K562 treated with DMSO at 1 percent for 4 hours (cell line): ENCODE data around the gene MAFB. TPM values are rescaled to one million over a fixed set of nuclear protein-coding genes. Genes with fewer than 3 reads are reported as not detected.

ENCODE experiments used
- total RNA-seq: library from RNA; unstranded; fragments of 300-600 nt; gene quantifications from 2 replicates; pipeline ENCODE4 v1.2.3, GENCODE V29; 2022; ENCODE audit not compliant: insufficient read depth

Gene MAFB
- not detected in 2 replicates for total RNA-seq

DNA sequence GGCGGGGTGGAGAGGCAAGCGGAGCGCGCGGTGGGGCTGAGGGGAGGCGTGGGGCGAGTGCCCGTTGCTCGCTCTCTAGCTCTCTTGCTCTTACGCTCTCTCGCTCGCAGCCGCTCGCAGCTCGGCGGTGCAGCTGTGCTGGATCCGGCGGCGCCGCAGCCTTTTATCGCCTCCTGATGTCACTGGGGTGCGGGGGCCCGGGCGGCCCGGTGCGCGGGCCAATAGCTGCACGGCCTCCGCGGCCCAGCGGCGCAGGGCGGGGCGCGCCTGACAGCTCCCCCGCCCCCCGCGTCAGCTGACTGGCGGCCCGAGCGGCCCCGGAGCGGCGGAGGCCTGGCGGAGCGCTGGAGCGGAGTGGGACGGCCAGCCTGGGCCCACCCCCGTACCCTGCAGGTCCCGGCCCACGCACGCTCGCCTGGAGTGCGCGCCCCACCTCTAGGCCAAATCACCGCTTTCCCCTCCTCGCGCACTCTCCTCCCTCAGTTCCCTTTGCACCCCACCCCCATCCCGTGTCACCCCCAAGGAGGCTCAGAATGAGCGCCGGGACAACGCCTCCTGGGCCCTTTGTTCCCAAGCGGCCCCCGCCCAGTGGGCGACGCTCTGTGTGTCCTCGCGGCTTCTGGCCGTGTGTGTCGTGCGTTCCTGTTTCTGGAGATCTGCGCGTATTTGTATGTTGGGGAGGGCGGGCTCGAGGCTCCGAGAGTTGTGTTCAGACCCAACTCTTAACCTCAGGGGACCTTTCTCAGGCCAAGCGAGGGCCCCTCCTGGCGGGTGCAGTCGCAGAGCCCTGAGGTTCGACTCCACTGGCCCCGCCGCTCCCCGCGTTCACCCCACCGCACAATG lies at the start of gene MAFB:
Gene MAFB, minus strand, starts transcription at position 137 of the 843 bp plus-strand sequence. CDS start 386 bp downstream, outside the sequence.

